SKM-1 treated with dmso at 0.1 percent for 144 hours (cell line): Measurements from ENCODE around the gene APLP1.
"Not testable (repeated sequence)": the region's sequence is repeated elsewhere in the genome, so short reads cannot be mapped to it uniquely, and the experiment has no call there.

Experiments
- DNase-seq: peaks from one replicate; lab custom pipeline; 2025; ENCODE audit not compliant: unreplicated experiment; lab: John Stamatoyannopoulos, UW

Gene APLP1

GRCh38 chr19:35903550-35904179 is 35.3 kb downstream of the APLP1 start:
- peak; percentile 95 for DNase-seq

- peak; percentile 65 for DNase-seq
Observed at GRCh38 chr19:35904311-35905068, 36.1 kb downstream of the APLP1 start.

- DNase-seq = no peak
Observed at GRCh38 chr19:35905178-35905727, 36.9 kb downstream of the APLP1 start.

GRCh38 chr19:35907377-35907745 is 39.0 kb downstream of the APLP1 start:
- DNase-seq = no peak

GRCh38 chr19:35908010-35908441 is 39.7 kb downstream of the APLP1 start, which contains the start of gene TYROBP:
Gene TYROBP, minus strand, starts transcription at chr19:35908295. Its CDS starts 67 bp downstream, at chr19:35908228.
- DNase-seq = peak; percentile 34

- peak; percentile 99 for DNase-seq
Observed at GRCh38 chr19:35908973-35909683, 40.8 kb downstream of the APLP1 start.

- DNase-seq = no peak
Observed at GRCh38 chr19:35909684-35910035, 41.3 kb downstream of the APLP1 start.

- DNase-seq = not testable (repeated sequence)
Observed at GRCh38 chr19:35910355-35910754, 42.0 kb downstream of the APLP1 start.

- no peak for DNase-seq
Observed at GRCh38 chr19:35911173-35911572, 42.8 kb downstream of the APLP1 start.

GRCh38 chr19:35911790-35912189 is 43.4 kb downstream of the APLP1 start:
- no peak for DNase-seq

GRCh38 chr19:35913589-35913988 is 45.2 kb downstream of the APLP1 start:
- no peak for DNase-seq

GRCh38 chr19:35915443-35915842 is 47.1 kb downstream of the APLP1 start:
- DNase-seq = no peak

- no peak for DNase-seq
Observed at GRCh38 chr19:35919306-35919705, 50.9 kb downstream of the APLP1 start.

- no peak for DNase-seq
Observed at GRCh38 chr19:35921012-35921411, 52.6 kb downstream of the APLP1 start.

- no peak for DNase-seq
Observed at GRCh38 chr19:35925501-35925900, 57.1 kb downstream of the APLP1 start.

GRCh38 chr19:35928507-35928906 is 60.1 kb downstream of the APLP1 start:
- no peak for DNase-seq
